Measurements from ENCODE around the gene REEP5.

GRCh38 chr5:112930082-112930344 lies 8.0 kb upstream of the REEP5 start:
- TF ChIP-seq, protein P1, sequence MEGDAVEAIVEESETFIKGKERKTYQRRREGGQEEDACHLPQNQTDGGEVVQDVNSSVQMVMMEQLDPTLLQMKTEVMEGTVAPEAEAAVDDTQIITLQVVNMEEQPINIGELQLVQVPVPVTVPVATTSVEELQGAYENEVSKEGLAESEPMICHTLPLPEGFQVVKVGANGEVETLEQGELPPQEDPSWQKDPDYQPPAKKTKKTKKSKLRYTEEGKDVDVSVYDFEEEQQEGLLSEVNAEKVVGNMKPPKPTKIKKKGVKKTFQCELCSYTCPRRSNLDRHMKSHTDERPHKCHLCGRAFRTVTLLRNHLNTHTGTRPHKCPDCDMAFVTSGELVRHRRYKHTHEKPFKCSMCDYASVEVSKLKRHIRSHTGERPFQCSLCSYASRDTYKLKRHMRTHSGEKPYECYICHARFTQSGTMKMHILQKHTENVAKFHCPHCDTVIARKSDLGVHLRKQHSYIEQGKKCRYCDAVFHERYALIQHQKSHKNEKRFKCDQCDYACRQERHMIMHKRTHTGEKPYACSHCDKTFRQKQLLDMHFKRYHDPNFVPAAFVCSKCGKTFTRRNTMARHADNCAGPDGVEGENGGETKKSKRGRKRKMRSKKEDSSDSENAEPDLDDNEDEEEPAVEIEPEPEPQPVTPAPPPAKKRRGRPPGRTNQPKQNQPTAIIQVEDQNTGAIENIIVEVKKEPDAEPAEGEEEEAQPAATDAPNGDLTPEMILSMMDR (IDR thresholded peaks at IDR 0.05) = no peak
- TF ChIP-seq EP300 (IDR thresholded peaks at IDR 0.05) = no peak
